ENCODE measurements around the gene EVX1. TPM values are rescaled to one million over a fixed set of nuclear protein-coding genes. Genes with fewer than 3 reads are reported as not detected.

The EVX1 gene
- total RNA-seq, 1 donor from 2014 or later = not detected

- peaks cover 75% of the 10 kb centered on the region for H3K27me3 ChIP-seq (ENCODE audit: control insufficient read depth, insufficient read depth, low read length)
- no peak overlapping the region for H3K4me3 ChIP-seq (ENCODE audit: low read depth, low read length)
- DNase-seq (ENCODE audit: low read depth) (no peak), FAIRE-seq (peak; percentile 28)
- TF ChIP-seq CTCF (IDR thresholded peaks at IDR 0.05; ENCODE audit: insufficient read depth, low read length, severe bottlenecking) = no peak
- no peaks in the 10 kb centered on the region for H3K36me3 ChIP-seq (ENCODE audit: control insufficient read depth, insufficient read depth, low read length)
Observed at GRCh38 chr7:27200761-27201579, 41.6 kb upstream of the EVX1 start.

- H3K4me3 ChIP-seq (ENCODE audit: low read depth, low read length) = no peak overlapping the region
- DNase-seq (ENCODE audit: low read depth) (no peak), FAIRE-seq (no peak)
- H3K36me3 ChIP-seq (ENCODE audit: control insufficient read depth, insufficient read depth, low read length) = no peaks in the 10 kb centered on the region
- TF ChIP-seq CTCF (IDR thresholded peaks at IDR 0.05; ENCODE audit: insufficient read depth, low read length, severe bottlenecking) = no peak
- H3K27me3 ChIP-seq (ENCODE audit: control insufficient read depth, insufficient read depth, low read length) = peaks cover 77% of the 10 kb centered on the region
Observed at GRCh38 chr7:27201580-27202017, 41.0 kb upstream of the EVX1 start.

GRCh38 chr7:27202018-27202861 is 40.4 kb upstream of the EVX1 start:
- H3K36me3 ChIP-seq (ENCODE audit: control insufficient read depth, insufficient read depth, low read length) = no peaks in the 10 kb centered on the region
- H3K27me3 ChIP-seq (ENCODE audit: control insufficient read depth, insufficient read depth, low read length) = peaks cover 77% of the 10 kb centered on the region
- FAIRE-seq (no peak), DNase-seq (ENCODE audit: low read depth) (no peak)
- H3K4me3 ChIP-seq (ENCODE audit: low read depth, low read length) = no peak overlapping the region
- no peak for TF ChIP-seq CTCF (IDR thresholded peaks at IDR 0.05; ENCODE audit: insufficient read depth, low read length, severe bottlenecking)

GRCh38 chr7:27202862-27203134 is 39.8 kb upstream of the EVX1 start:
- TF ChIP-seq CTCF (IDR thresholded peaks at IDR 0.05; ENCODE audit: insufficient read depth, low read length, severe bottlenecking) = no peak
- Histone ChIP-seq H3K4me3 (ENCODE audit: low read depth, low read length) (no peak overlapping the region), H3K36me3 (ENCODE audit: control insufficient read depth, insufficient read depth, low read length) (no peaks in the 10 kb centered on the region), H3K27me3 (ENCODE audit: control insufficient read depth, insufficient read depth, low read length) (peaks cover 73% of the 10 kb centered on the region)
- no peak for FAIRE-seq
- no peak for DNase-seq (ENCODE audit: low read depth)

GRCh38 chr7:27203365-27203953 is 39.1 kb upstream of the EVX1 start:
- peaks cover 73% of the 10 kb centered on the region for H3K27me3 ChIP-seq (ENCODE audit: control insufficient read depth, insufficient read depth, low read length)
- no peak for DNase-seq (ENCODE audit: low read depth)
- TF ChIP-seq CTCF (IDR thresholded peaks at IDR 0.05; ENCODE audit: insufficient read depth, low read length, severe bottlenecking) = no peak
- no peak for FAIRE-seq
- H3K4me3 ChIP-seq (ENCODE audit: low read depth, low read length) = no peak overlapping the region
- H3K36me3 ChIP-seq (ENCODE audit: control insufficient read depth, insufficient read depth, low read length) = no peaks in the 10 kb centered on the region
